GM19193 (cell line): ENCODE results near the gene WSCD2.

Experiments used
- POLR2A ChIP-seq: IDR thresholded peaks from 4 replicates; pipeline ENCODE4 v1.6.1; 2011; ENCODE audit not compliant: insufficient read depth, insufficient read length; ENCODE audit errors: extremely low read depth

WSCD2 gene

GRCh38 chr12:108101605-108102175 is 27.4 kb upstream of the WSCD2 start:
- TF ChIP-seq POLR2A, result no peak

DNA sequence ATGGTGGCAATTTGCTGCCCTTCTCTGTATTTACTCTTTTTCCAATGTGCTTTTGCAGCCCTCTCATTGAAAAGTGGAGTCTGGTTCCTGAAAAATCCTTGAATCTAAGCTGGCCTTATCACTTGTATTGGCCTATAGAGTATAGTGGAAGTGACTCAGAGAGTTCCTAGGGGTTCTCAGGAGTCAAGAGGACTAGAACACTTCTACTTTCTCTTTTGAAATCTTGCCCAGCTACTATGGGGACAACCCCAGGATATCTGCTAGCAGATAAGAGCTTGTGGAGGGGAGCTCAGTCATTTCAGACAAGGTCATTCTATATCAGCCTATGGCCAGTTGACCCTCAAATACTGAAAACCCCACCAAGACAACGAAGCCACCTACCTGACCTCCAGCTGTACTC is 26.7 kb upstream of the WSCD2 start:
- no peak for TF ChIP-seq POLR2A

DNA sequence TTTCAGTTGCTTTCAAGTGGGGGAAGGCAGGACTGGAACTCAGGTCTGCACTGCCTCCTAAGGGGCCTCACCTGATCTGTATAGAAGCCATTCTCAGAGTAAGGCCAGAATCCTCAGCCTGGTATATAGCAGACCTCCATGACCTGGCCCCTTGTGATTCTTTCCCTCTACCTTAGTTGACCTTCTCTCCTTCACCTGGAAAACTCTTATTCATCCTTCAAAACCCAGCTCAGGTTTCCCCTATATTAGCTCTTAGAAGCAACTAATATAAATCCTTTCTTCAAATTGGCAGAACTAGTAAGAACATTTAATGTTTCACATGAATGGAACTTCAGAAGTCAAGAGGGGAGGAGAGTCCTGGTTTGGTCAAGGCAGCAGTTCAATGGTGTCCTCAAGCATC is 26.0 kb upstream of the WSCD2 start:
- no peak for TF ChIP-seq POLR2A

DNA sequence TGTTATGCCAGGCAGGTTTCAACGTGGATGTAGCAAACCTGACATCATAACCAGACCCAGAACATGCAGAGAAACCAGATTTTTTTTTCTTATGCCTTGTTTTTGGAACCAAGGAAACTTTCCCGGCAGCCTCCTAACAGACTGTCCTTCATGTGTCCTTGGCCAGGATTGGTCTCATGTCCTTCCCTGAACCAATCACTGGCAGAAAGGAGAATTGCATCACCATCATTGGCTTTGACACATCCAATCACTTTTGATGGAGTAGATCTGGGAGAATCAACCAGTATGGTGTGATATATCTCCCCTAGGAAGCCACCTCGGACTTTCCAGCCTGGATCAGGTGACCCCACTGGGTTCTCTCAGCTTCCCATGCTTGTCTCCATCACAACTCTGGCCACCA is 25.6 kb upstream of the WSCD2 start:
- TF ChIP-seq POLR2A, result no peak

DNA sequence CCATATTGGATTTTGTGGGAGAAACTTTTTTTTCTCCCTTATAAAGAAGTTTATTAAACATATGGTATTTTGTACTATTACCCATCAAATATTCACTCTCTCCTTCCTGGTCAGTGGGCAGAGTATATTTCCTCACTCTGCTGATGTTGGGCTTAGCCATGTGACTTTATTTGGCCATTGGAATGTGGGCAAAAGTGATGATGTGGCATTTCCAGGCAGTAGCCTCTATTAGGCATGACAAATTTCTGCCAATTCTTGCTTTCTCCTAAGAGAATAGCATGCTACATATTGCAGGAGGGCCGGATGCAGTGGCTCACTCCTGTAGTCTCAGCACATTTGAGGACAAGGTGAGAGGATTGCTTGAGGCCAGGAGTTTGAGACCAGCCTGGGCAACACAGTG is 24.4 kb upstream of the WSCD2 start:
- TF ChIP-seq POLR2A, result no peak

- TF ChIP-seq POLR2A, result no peak
Observed at GRCh38 chr12:108106599-108106998, 22.5 kb upstream of the WSCD2 start.

- no peak for TF ChIP-seq POLR2A
Observed at GRCh38 chr12:108107293-108107692, 21.8 kb upstream of the WSCD2 start.

DNA sequence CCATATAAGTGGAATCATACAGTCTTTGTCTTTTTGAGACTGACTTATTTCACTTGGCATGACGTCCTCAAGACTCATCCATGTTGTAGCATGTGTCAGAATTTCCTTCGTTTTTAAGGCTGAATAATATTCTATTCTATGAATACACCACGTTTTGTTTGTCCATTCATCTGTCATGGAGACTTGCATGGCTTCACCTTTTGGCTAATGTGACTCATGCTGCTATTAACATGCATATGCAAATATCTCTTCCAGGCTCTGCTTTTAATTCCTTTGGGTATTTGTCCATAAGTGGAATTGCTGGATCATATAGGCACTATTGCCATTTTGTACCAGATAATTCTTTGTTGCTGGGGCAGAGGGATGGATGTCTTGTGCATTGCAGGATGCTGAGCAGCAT is 19.6 kb upstream of the WSCD2 start:
- no peak for TF ChIP-seq POLR2A

DNA sequence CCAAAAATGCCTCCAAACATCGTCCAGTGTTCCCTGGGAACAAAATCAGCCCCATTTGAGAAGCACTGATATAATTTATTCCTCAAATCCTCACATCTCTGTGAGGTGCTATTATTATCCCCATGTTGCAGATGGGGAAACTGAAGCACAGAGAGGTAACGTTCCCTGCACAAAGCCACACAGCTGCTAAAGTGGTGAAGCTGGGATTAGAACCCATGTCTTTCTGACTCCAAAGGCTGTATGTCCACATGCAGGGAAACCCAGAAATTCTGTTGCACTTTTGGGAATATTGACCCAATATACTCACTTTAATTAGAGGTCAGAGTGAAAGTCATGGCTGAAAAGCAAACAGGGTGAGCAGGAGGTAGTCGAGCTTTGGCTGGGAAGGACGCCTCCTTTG is 19.1 kb upstream of the WSCD2 start:
- no peak for TF ChIP-seq POLR2A

- no peak for TF ChIP-seq POLR2A
Observed at GRCh38 chr12:108110844-108111243, 18.2 kb upstream of the WSCD2 start.

DNA sequence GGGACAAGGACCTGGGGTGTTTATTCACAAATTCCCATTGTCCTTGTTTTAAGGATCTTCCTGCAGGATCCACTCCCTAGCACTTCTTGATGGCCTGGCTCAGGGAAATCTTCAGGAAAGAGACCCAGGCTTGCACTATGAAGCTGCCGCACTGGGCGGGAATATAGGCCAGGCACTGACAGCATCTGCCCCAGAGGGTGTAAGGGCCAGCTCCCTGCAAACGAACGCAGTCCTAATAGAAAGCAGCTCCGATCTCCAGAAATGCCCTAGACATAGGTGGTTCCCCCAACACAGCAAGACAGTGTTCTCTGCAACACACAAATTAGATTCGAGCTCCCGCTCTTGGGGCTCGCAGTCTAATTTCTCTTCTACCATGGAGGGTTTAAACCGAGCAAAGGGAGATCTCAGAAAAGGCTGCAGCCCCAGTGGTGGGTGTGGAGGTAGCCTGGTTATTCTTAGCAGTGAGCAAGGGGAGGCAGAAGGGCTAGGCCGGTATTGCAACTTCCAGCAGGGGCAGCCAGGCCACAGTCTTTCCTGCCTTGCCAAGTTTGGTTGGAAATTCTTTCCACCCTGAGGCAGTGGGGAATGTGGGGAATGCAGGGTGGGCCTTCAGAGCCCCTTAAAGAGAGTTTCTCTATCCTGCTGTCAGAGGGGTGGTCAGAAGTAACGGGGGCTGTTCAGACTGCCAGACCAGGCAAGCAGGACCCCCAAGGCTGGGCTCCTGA is 16.1 kb upstream of the WSCD2 start:
- TF ChIP-seq POLR2A, result no peak

- TF ChIP-seq POLR2A, result no peak
Observed at GRCh38 chr12:108115123-108116121, 13.7 kb upstream of the WSCD2 start.

GRCh38 chr12:108116254-108116653 is 12.8 kb upstream of the WSCD2 start:
- no peak for TF ChIP-seq POLR2A

DNA sequence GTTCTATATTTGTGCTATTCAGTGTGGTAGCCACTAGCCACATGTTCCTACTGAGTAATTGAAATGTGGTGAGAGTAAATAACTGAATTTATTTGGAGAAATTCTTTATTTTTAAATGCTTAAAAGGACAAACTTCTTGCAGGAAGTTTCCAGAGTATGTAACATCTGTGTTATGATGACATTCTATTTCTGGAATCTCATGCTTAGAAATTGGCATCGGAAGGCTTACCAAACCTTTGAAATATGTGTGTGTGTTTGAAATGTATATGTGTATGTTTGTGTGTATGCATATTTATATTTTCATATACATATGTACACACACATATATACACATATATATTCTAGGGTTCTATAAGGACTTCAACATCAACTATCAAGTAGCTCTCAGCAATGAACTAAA is 12.4 kb upstream of the WSCD2 start:
- no peak for TF ChIP-seq POLR2A

GRCh38 chr12:108117163-108117849 is 11.8 kb upstream of the WSCD2 start:
- no peak for TF ChIP-seq POLR2A

- TF ChIP-seq POLR2A, result no peak
Observed at GRCh38 chr12:108117902-108118301, 11.2 kb upstream of the WSCD2 start.
